GM18507 (cell line): ENCODE measurements around the gene THADA.

Source experiments
- DNase-seq: peaks from one replicate; pipeline ENCODE4 v3.0.0; 2011; ENCODE audit warnings: low read depth; ENCODE audit not compliant: insufficient read length; ENCODE audit errors: extremely low spot score
- FAIRE-seq: peaks from 2 replicates; lab custom pipeline; 2011; peaks lifted over from hg19 to GRCh38; lab: Jason Lieb, UNC

The THADA gene

GRCh38 chr2:43215673-43216255 lies 380.1 kb downstream of the THADA start:
- no peak for FAIRE-seq
- no peak for DNase-seq

GRCh38 chr2:43214253-43214652 lies 381.6 kb downstream of the THADA start:
- no peak for FAIRE-seq
- DNase-seq, result no peak

- FAIRE-seq, result no peak
- no peak for DNase-seq
These were observed 382.9 kb downstream of the THADA start for GRCh38 chr2:43212931-43213330.

GRCh38 chr2:43212216-43212835 lies 383.5 kb downstream of the THADA start:
- DNase-seq, result no peak

GRCh38 chr2:43210467-43211303 lies 385.2 kb downstream of the THADA start:
- FAIRE-seq (no peak), DNase-seq (no peak)

More at GRCh38 chr2:43212216-43212835, 383.5 kb downstream of the THADA start:
- FAIRE-seq, result no peak

GRCh38 chr2:43210125-43210466 lies 385.7 kb downstream of the THADA start:
- DNase-seq (no peak), FAIRE-seq (no peak)

GRCh38 chr2:43209204-43209717 lies 386.6 kb downstream of the THADA start:
- FAIRE-seq (no peak), DNase-seq (no peak)

- DNase-seq, result no peak
- no peak for FAIRE-seq
These were observed 388.1 kb downstream of the THADA start for GRCh38 chr2:43207553-43208300.

- no peak for FAIRE-seq
- DNase-seq, result no peak
These were observed 389.2 kb downstream of the THADA start for GRCh38 chr2:43206602-43207001.

GRCh38 chr2:43203373-43203772 lies 392.5 kb downstream of the THADA start:
- no peak for FAIRE-seq

GRCh38 chr2:43202289-43202688 lies 393.5 kb downstream of the THADA start:
- DNase-seq (no peak), FAIRE-seq (no peak)

More at GRCh38 chr2:43203373-43203772, 392.5 kb downstream of the THADA start:
- no peak for DNase-seq

- no peak for DNase-seq
- no peak for FAIRE-seq
These were observed 394.3 kb downstream of the THADA start for GRCh38 chr2:43201497-43201896.

- FAIRE-seq, result no peak
- DNase-seq, result no peak
These were observed 394.8 kb downstream of the THADA start for GRCh38 chr2:43201016-43201415.

GRCh38 chr2:43199492-43200488 lies 396.0 kb downstream of the THADA start:
- FAIRE-seq (no peak), DNase-seq (no peak)

- no peak for DNase-seq
- FAIRE-seq, result no peak
These were observed 397.6 kb downstream of the THADA start for GRCh38 chr2:43198263-43198662.

- DNase-seq, result no peak
These were observed 398.3 kb downstream of the THADA start for GRCh38 chr2:43197588-43197896.

GRCh38 chr2:43196768-43197587 lies 398.9 kb downstream of the THADA start:
- DNase-seq (no peak), FAIRE-seq (no peak)

More at GRCh38 chr2:43197588-43197896, 398.3 kb downstream of the THADA start:
- FAIRE-seq, result no peak
